GM23248 (cell line): ENCODE measurements around the gene C5.

Source experiments
- EZH2 ChIP-seq: fragments of 200-600 bp; sonication (generic); IDR thresholded peaks from 2 replicates; pipeline ENCODE4 v1.6.1; 2018; ENCODE audit warnings: antibody characterized with exemption, mild to moderate bottlenecking; ENCODE audit not compliant: insufficient read depth, poor library complexity, severe bottlenecking
- EZH2phosphoT487 ChIP-seq: fragments of 200-600 bp; sonication (generic); IDR thresholded peaks from 2 replicates; pipeline ENCODE4 v1.6.1; 2018; ENCODE audit warnings: antibody characterized with exemption, moderate library complexity, mild to moderate bottlenecking, low read depth; ENCODE audit not compliant: insufficient read depth

DNA sequence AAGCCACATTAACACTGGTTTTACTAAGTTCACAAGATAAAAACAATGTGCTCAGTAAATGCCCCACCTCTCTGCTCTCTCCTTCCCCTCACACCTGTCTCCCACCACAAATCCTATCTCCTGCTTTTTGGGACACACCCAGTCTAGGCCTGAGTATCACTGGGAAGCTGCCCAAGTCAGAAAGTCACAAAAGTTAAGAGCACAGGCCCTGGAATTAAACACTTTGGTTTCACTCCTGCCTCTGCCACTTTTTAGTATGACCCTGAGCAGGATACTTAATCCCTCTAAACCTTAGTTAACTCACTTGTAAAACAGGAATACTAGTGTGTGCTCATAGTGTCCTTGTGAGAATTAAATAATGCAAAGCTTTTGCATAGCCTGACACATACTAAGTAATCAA is 11.3 kb downstream of the C5 start:
- no peak for TF ChIP-seq EZH2
- no peak for TF ChIP-seq EZH2phosphoT487
